ENCODE measurements around the gene GRIP2.

GRIP2 gene

GRCh38 chr3:14463330-14464140 lies 76.6 kb downstream of the GRIP2 start:
- no peak for DNase-seq

- DNase-seq = no peak
Observed at GRCh38 chr3:14462738-14463137, 77.4 kb downstream of the GRIP2 start.

- peak in 1 of 2 donors; percentile 39 for DNase-seq
Observed at GRCh38 chr3:14461748-14462324, 78.3 kb downstream of the GRIP2 start.

GRCh38 chr3:14461006-14461747 lies 79.0 kb downstream of the GRIP2 start:
- no peak for DNase-seq

GRCh38 chr3:14460342-14461005 lies 79.7 kb downstream of the GRIP2 start:
- no peak for DNase-seq

- DNase-seq = no peak
Observed at GRCh38 chr3:14459787-14460186, 80.4 kb downstream of the GRIP2 start.

- DNase-seq = no peak
Observed at GRCh38 chr3:14459384-14459783, 80.8 kb downstream of the GRIP2 start.

- DNase-seq = no peak
Observed at GRCh38 chr3:14458434-14459275, 81.5 kb downstream of the GRIP2 start.

- no peak for DNase-seq
Observed at GRCh38 chr3:14457999-14458398, 82.1 kb downstream of the GRIP2 start.

- DNase-seq = no peak
Observed at GRCh38 chr3:14457481-14457880, 82.7 kb downstream of the GRIP2 start.

GRCh38 chr3:14456794-14457193 lies 83.3 kb downstream of the GRIP2 start:
- DNase-seq = no peak

GRCh38 chr3:14455571-14456317 lies 84.4 kb downstream of the GRIP2 start:
- DNase-seq = no peak

GRCh38 chr3:14454639-14455310 lies 85.4 kb downstream of the GRIP2 start:
- no peak for DNase-seq

- DNase-seq = no peak
Observed at GRCh38 chr3:14453876-14454638, 86.1 kb downstream of the GRIP2 start.

GRCh38 chr3:14452740-14453710 lies 87.1 kb downstream of the GRIP2 start:
- no peak for DNase-seq

- peak in 1 of 2 donors; percentile 69 for DNase-seq
Observed at GRCh38 chr3:14451844-14452739, 88.0 kb downstream of the GRIP2 start.

- no peak for DNase-seq
Observed at GRCh38 chr3:14450922-14451606, 89.1 kb downstream of the GRIP2 start.
